GM21619 (cell line): Measurements from ENCODE around the gene CHI3L2.

Experiments used
- ATAC-seq: cut with Tn5 transposase; IDR thresholded peaks from one replicate; pipeline ENCODE4 v1.9.1; 2021; ENCODE audit not compliant: unreplicated experiment

CHI3L2 gene, protein sequence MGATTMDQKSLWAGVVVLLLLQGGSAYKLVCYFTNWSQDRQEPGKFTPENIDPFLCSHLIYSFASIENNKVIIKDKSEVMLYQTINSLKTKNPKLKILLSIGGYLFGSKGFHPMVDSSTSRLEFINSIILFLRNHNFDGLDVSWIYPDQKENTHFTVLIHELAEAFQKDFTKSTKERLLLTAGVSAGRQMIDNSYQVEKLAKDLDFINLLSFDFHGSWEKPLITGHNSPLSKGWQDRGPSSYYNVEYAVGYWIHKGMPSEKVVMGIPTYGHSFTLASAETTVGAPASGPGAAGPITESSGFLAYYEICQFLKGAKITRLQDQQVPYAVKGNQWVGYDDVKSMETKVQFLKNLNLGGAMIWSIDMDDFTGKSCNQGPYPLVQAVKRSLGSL

GRCh38 chr1:111227434-111227833 is at the start of gene CHI3L2:
TSS of gene CHI3L2 (plus strand) at chr1:111227713. CDS start at chr1:111227730, 17 bp downstream.
- ATAC-seq, result no peak

DNA sequence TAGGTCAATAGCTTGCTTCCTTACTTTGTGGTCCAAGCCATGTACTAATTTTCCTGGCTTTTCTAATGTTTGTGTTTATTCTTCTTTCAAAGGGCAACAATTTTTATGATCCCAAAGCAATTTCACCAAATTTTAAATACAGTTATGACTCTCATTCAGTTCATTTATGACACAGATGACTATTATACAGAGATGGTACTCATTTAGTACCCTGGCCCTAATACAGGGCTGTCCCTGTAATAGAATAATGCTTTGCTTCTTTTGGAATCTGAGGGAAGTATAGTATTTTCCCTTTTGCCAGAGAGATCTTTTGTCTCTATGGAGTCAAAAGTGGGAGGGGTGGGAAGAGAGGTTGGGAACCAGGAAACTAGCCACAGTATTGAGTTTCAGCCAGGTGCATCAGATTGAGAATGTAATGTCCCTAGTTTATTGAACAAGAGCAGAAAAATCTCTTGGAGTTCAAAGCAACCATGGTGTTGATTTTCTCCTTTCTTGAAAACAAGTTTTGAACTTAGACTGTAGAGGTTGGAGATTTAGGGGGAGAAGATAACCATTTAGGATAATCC is 47.5 kb upstream of the CHI3L2 start:
- no peak for ATAC-seq

DNA sequence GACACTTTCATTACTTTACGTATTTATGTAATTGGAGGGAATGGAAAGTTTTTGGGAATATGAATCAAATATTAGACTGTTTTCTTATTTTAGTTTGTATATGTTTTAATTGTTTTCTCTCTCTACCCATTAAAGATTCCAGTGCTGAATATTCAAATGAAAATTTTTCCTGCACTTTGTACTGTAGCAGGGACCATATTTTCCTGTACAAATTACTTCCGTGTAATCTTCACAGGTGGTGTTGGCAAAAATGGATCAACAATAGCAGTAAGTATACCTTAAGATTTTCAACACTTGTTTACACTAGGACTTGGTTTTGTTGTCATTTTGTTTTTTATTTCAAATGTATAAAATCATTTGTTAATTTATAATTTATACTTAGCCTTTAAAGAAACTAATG is 45.5 kb upstream of the CHI3L2 start:
- no peak for ATAC-seq

- ATAC-seq, result no peak
Measured at GRCh38 chr1:111183308-111184069, 44.0 kb upstream of the CHI3L2 start.

DNA sequence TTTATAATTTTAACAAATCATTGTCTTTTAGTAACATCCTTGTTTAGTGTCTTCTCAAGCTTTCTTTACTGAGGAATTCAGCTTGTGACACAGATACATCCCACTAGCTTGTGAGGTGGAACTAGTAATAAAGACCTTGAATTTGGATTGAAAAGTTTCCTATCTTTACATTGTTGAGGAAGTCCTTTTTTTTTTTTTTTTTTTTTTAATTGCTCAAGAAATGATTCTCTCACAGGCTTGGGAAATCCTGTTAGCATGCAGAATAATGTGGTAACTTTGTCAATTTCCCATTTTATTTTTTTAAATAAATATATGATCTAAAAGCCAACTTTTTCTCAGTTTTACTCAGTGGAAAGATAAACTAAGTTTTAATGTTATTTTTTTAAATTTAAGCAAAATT is 42.9 kb upstream of the CHI3L2 start:
- ATAC-seq, result no peak

- no peak for ATAC-seq
Measured at GRCh38 chr1:111190931-111191451, 36.5 kb upstream of the CHI3L2 start.

DNA sequence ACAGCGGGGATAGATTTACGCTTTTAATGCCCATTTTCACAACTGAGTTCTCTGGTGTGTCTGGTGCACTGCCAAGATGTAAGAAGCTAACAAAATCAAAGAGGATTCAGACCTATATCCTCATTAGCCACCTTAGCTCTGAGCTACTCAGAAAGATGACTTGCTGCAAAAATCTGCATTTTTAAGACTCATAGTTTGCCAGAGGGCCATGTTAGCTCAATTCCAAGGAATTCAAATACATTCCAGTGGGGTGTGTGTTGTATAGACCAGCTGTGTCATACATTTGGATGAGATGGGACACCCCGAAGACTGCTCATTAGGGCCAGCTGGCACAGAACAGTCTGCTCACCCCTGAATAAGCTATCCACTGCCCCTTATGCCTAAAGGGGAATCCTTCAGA is 36.0 kb upstream of the CHI3L2 start:
- ATAC-seq, result no peak

- no peak for ATAC-seq
Measured at GRCh38 chr1:111192074-111192473, 35.4 kb upstream of the CHI3L2 start.

GRCh38 chr1:111192658-111193519 is 34.6 kb upstream of the CHI3L2 start:
- ATAC-seq, result no peak

DNA sequence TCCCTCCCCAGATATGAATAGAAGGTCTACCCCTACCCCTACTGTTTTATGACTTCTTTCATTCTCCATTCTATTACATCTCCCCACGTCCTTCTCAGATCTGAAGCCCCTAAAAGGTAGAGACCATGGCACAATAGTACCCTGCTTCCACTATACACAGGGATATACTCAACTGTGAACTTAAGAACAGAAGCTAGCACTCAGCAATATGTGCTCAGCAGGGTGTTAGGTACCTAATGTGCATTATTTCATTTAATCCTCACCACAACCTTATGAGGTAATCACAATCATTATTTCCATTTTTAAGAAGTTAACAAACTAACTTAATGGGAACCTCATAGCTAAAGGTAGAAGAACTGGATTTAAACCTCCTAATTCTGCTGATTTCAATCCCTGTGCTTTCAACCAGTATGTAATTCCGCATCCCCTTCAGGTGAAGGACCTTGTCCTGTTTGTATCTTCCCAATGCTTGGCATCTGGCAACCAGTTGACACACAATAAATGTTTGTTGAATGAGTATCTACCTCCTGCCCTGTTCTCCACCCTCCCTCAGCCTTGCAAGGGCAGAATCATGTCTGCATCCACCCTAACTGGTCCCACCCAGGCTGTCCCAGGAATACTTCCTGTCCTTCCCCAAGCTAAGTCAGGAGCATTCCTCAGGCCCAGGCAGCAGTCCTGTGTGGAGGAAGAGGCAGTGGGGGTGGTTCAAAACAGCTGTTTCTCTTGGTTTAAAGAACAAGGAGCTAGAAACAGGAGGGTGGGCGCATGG is 33.6 kb upstream of the CHI3L2 start:
- ATAC-seq, result no peak

GRCh38 chr1:111195002-111195684 is 32.4 kb upstream of the CHI3L2 start:
- no peak for ATAC-seq

DNA sequence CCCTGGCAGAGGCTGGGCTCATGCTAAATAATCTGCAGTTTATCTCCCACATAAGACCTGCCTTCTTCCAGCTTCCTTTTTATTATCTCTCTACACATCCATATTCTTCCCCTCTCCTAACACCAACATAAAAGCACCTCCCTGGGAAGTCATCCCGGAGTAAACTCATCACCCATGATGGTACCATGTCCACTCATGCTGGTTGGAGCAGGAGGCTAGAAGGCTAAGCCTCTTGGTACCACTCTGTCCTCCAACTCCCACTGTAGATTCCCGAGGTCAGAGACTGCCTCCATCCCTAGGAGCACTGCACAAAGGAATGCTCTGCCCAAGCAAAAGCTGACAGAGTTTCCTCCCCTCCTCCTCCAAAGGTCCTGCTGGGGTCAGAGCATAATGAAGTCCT is 31.3 kb upstream of the CHI3L2 start:
- ATAC-seq, result no peak

GRCh38 chr1:111197598-111198284 is 29.8 kb upstream of the CHI3L2 start:
- no peak for ATAC-seq

GRCh38 chr1:111198836-111199235 is 28.7 kb upstream of the CHI3L2 start:
- ATAC-seq, result no peak

DNA sequence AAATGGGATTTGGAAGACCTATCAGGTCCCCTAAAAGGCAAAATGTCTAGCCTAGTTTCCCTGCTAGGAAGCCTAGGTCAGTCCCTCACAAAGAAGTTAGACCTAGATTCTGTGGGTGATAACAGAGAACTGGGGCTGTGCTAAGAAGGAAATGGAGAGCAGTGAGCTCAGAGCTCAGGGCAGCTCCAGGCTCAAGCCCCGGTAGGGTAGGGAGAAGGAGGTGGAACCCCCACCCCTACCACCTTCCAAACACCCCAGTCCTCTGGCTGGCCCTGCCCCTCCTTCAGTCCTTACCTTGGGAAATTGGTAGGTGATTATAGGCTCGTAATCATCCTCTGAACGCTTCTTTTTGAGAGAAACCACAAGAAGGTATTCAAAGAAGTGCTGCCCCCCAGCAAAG is 28.2 kb upstream of the CHI3L2 start:
- no peak for ATAC-seq

GRCh38 chr1:111199881-111200801 is 27.4 kb upstream of the CHI3L2 start, which contains the start of gene DENND2D:
TSS of gene DENND2D (minus strand) at chr1:111200646. CDS start at chr1:111200459, 187 bp downstream.
- no peak for ATAC-seq

DNA sequence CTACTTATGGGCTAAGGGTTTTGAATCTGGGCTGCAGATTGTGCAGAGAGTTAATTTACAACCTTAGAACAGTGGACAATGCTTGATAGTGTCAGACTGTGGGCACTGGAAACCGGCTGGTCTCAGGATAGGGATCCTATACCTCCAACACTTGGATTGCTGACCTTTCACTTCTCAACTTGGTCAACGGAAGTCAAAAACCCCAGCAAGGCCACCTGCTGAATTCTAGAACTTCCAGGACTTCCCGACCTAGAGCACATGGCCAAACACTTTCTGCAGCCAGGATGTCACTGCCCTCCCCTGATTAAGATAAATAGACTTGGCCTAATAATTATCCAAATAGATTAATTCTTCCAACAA is 26.7 kb upstream of the CHI3L2 start:
- no peak for ATAC-seq
